ENCODE measurements around the gene RYR3.

Gene RYR3

DNA sequence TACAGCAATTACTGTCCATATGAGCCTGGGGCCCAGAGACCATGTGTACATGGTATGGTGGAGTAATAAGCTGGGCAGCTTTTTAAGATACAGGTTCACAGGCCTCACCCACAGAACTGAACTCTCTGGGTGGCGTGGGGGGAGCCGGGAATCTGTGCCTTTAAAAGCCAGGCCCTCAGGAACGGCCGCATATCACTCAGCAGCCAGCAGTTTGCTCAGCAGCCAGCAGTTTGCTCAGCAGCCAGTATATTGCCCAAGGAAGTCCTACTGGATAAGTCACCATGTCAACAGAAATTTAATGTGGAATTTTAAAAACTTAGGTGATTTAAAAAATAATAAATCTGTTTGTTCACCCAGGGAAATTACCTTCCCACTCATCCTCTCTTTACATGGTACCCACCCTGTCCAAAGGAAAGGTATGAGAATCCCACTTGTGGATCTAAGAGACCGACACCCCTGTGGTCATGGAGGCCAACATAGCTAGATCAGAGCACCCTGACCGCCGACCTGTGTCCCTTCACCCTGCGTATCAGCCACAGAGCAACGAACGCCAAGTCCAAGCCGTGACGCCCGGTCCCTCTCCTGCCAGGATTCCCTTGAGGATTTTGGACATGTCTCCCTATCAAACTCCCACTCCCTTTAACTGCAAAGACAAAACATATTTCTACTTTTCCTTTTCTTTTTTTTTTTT lies 561.8 kb downstream of the RYR3 start:
- DNase-seq (ENCODE audit: low read depth in 2 of 2) = no peak

DNA sequence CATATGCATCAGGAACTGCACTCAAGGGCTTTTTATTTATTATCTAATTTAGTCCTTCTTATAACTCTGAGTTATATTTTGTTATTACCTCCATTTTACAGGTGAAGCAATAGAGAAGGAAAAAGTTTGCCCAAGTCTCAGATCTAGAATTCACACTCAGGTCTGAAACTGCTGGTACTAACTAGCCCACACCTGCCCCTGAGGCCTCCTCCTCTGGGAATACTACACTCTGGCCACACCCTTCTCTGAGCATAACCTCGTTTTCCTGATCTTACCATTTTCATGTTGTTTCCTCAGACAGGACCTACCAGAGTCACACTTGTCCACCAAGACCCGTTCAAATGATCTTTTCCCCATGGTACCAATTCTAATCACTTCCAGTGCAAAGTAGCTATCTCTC lies 563.4 kb downstream of the RYR3 start:
- DNase-seq (ENCODE audit: low read depth in 2 of 2) = no peak

- DNase-seq (ENCODE audit: low read depth in 2 of 2) = no peak
Observed at GRCh38 chr15:33882921-33883320, 572.2 kb downstream of the RYR3 start.

DNA sequence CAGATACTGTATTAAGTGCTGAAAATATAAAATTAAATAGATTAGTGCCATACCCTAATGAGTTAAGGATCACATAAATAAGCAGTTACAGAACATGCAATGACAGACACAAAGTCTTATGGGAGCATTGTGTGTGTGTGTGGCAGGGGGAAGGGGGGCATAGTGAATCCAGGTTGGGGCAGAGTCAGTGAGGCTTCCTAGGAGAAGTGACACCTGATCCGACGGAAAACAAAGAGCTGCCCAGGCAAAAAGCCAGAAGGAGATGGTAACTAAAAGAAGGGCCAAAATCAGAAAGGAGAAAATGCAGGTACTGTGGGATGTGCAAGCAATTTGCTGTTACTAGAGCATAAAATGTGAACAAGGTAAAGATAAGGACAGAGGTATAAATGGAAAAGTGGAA lies 577.4 kb downstream of the RYR3 start:
- no peak for DNase-seq (ENCODE audit: low read depth in 2 of 2)

DNA sequence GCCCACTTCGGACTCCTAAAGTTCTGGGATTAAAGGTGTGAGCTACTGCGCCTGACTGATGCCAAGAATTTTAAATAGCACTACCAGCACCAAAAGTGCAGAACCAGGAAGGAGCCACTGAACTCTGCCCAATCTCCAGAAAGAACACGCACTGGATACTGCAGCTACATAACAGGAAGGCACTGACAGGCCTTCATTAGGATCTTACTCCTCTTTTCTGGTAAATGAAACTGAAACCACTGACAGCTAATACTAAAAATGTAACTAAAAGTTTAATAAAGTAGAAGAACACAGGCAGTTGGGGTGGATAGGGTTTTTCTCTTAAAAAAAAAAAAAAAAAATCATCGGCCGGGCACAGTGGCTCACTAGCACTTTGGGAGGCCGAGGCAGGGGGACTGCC lies 583.4 kb downstream of the RYR3 start:
- DNase-seq (ENCODE audit: low read depth in 2 of 2) = no peak

GRCh38 chr15:33902043-33902442 lies 591.3 kb downstream of the RYR3 start:
- no peak for DNase-seq (ENCODE audit: low read depth in 2 of 2)

- DNase-seq (ENCODE audit: low read depth in 2 of 2) = no peak
Observed at GRCh38 chr15:33903661-33904060, 592.9 kb downstream of the RYR3 start.

- no peak for DNase-seq (ENCODE audit: low read depth in 2 of 2)
Observed at GRCh38 chr15:33907326-33907725, 596.6 kb downstream of the RYR3 start.

- no peak for DNase-seq (ENCODE audit: low read depth in 2 of 2)
Observed at GRCh38 chr15:33908406-33908805, 597.6 kb downstream of the RYR3 start.

- DNase-seq (ENCODE audit: low read depth in 2 of 2) = no peak
Observed at GRCh38 chr15:33910741-33911140, 600.0 kb downstream of the RYR3 start.

GRCh38 chr15:33912326-33912725 lies 601.6 kb downstream of the RYR3 start:
- DNase-seq (ENCODE audit: low read depth in 2 of 2) = no peak

DNA sequence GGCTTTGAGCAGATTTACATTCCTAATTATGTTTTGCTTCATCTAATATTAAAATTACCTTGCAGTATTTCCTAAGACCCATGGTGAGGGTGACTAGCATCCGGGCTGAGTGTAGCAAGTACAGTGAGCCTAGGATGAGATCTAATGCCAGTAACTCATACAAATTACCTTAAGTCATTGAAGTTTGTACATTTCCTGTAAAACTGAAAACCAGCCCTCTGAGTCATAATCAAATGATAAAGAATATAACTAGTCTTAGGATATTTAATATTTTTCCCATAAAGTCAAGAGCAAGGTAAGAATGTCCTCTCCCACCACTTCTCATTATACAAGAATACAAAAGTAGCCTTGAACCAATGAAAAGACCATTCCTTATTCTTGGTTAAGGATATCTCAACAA lies 602.7 kb downstream of the RYR3 start:
- no peak for DNase-seq (ENCODE audit: low read depth in 2 of 2)
